HG02763 (cell line): ENCODE results near the gene CDHR2.

ENCODE experiments used
- ATAC-seq: cut with Tn5 transposase; IDR thresholded peaks from one replicate; pipeline ENCODE4 v1.9.1; 2021; ENCODE audit warnings: mild to moderate bottlenecking, moderate library complexity; ENCODE audit not compliant: unreplicated experiment

Gene CDHR2

DNA sequence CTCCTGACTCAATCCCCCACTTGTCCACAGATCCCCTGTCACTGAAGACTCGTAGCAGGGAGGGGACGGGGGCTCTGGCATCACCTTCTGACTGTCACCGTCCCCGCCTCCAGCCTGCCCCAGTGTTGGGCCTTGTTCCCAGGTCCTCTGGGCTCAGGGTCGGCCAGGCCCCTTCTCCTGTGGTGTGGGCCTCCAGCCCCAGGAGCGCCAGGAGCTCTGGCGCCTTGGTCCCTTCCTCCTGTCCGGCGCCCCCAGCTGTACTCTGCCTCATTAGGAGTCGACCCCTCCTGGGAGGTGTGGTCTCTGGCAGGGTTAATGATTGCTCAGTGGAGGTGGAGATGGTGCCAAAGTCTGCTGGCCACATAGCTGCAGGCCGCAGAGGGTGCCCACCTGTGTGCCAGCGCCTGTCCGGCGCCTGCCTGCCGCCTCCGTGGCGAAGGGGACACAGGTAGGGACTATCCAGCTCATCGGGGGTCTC lies at the start of gene CDHR2:
Gene CDHR2 (plus strand): TSS at position 376 of the 478 bp plus-strand sequence. CDS start 16,011 bp downstream, outside the sequence.
- ATAC-seq = no peak

- ATAC-seq = no peak
These were observed 48.6 kb upstream of the CDHR2 start for GRCh38 chr5:176500511-176500910.

DNA sequence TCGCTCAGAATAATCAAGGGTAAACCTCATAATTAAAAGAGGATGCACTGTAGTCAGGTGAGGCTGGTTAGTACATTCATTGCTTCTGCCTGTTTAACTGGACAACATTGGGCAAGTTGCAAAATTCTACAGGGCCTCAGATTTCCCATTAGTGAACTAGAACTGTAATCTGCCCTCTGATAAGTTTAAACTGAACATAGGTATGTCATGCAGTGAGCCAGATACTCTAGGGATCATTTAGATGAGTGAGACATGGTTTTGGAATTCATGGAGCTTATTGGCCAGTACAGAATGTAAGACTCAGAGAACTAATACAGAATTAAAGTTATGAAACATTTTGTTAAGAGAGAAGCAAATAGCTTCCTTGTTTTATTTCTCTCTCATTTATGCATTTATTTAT lies 47.8 kb upstream of the CDHR2 start:
- ATAC-seq = no peak

DNA sequence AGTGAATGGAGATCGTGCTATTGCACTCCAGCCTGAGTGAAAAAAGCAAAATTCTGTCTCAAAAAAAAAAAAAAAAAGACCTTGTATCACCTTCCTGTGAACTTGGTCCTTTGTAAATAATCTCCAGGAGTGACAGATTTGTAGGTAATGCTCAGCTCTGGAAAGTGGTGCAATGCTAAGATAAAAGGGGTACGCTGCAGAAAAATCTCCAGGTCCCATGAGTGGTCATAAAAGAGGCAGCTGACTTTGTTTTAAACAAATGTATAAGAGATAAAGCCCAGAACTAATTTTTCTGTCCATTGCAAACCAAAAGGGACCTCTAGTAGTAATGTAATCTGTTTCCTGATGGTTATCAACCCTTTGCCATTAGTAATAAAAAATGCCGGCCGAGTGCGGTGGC lies 45.6 kb upstream of the CDHR2 start:
- no peak for ATAC-seq

- ATAC-seq = no peak
These were observed 41.2 kb upstream of the CDHR2 start for GRCh38 chr5:176507911-176508310.

GRCh38 chr5:176508603-176509002 lies 40.5 kb upstream of the CDHR2 start:
- no peak for ATAC-seq

- ATAC-seq = no peak
These were observed 35.4 kb upstream of the CDHR2 start for GRCh38 chr5:176513788-176514187.

DNA sequence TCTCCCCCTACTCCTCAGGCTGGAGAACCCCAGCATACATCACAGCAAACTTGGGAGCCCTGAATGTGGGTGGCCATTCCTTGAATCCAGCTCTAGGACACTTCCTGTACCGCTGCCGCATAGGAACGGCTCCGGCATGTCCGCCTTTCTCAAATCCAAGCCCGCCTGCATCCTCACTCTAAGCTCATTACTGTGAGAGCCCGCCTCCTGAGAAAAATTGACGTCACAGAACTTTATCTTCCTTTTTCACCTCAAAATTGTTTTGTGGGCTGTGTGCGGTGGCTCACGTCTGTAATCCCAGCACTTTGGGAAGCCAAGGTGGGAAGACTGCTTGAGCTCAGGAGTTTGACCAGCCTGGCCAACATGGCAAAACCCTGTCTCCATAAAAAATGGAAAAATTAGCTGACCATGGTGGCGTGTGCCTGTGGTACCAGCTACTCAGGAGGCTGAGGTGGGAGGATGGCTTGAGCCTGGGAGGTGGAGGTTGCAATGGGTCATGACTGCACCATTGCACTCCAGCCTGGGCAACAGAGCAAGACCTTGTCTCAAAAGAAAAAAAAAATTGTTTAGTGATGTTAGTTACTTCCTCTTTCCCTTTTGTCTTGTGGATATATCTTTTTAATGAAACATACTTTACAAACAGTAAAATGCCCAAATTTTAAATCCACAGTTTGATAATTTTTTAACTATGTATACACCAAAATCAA lies 34.7 kb upstream of the CDHR2 start:
- ATAC-seq = no peak

GRCh38 chr5:176515396-176515795 lies 33.7 kb upstream of the CDHR2 start:
- ATAC-seq = no peak

GRCh38 chr5:176517053-176517661 lies 32.0 kb upstream of the CDHR2 start:
- ATAC-seq = no peak

- no peak for ATAC-seq
These were observed 29.1 kb upstream of the CDHR2 start for GRCh38 chr5:176519810-176520720.

DNA sequence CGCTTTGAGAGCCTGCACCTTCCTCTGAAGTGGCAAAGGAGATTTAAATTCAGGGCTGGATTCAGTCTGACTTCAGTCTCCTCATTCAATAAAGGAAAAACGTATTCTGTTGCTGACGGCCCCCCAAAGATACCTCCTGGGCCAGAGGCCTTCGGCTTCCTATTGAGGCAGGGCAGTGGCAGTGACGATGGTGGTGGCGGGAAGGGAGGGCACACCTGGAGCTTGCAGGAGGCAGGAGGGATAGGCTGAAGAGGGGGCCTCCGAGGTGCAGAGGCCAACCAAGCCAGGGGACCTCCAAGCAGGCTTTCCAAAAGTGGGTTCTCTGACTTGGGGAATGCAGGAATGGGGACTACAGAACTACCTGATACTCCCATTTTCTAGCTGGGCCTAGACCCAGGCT lies 27.9 kb upstream of the CDHR2 start:
- ATAC-seq = no peak

DNA sequence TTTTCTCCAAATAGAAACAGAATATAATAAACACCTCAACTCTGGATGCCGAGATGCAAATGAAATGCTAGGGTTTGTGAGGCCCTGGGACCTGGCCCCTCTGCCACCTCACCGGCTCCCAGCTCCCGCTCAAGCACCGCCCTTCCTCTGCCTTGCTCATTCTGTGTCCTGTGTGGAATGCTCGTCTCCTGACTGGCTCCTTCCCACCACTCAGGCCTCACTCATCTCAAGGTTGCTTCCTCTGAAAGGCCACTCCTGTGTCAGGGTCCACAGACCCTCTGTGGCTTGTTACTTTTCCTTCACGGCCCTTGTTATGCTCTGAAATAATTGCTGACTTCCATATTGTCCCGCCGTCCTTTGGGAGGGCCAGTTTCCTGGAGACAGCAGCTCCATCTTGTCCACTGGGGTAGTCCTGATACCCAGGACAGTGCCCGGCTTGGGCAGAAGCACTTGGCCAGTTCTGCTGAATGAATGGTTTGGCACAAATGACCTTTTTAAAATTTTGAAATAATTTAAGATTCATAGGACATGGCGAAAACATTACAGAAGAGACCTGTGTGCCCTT lies 27.4 kb upstream of the CDHR2 start:
- ATAC-seq = no peak

DNA sequence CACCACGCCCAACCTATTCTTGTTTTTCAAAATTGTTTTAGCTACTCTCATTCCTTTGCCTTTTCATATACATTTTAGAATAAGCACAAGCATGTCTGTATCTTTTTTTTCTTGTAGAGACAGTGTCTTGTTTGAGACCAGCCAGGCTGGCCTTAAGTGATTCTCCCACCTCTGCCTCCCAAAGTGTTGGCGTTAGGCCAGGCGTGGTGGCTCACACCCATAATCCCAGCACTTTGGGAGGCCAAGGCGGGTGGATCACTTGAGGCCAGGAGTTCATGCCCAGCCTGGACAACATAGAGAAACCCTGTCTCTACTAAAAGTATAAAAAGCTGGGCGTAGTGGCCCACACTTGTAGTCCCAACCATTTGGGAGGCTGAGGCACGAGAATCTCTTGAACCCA lies 25.0 kb upstream of the CDHR2 start:
- ATAC-seq = no peak

- ATAC-seq = no peak
These were observed 24.2 kb upstream of the CDHR2 start for GRCh38 chr5:176524987-176525386.

GRCh38 chr5:176525677-176526076 lies 23.5 kb upstream of the CDHR2 start:
- no peak for ATAC-seq

DNA sequence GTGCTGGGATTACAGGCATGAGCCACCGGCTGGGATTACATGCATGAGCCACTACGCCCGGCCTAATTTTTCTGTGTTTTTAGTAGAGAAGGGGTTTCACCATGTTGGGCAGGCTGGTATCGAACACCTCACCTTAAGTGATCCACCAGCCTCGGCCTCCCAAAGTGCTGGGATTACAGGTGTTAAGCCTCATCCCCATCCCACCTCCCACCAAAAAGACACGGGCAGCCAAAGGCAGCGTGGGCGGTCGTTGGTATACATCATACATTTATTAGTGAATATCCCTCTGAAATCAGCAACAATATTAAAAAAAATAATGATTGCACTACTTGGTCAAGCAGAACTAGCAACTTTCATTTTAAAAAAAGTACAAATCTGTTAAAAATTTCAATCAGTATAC lies 22.7 kb upstream of the CDHR2 start:
- ATAC-seq = no peak

GRCh38 chr5:176527246-176528222 lies 21.6 kb upstream of the CDHR2 start:
- ATAC-seq = no peak

GRCh38 chr5:176528301-176528700 lies 20.8 kb upstream of the CDHR2 start:
- no peak for ATAC-seq

DNA sequence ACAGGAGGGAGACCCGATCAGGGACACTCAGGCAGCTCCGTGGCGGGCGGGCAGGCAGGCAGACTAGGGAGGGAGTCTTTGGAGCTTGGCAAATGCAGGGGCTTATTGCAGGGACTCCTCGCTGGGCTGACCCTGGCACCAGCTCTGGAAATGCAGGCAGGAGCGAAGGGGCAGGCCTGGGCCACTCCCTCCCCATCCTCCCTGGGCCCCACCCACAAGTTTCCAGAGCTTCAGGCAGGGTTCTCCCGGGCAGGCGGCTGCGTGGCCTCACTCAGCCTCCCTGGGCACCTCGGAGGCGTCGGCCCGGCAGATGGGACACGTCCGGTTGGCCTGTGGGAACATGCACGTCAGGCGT lies 20.4 kb upstream of the CDHR2 start:
- ATAC-seq = no peak
